K562 (cell line): ENCODE measurements around the gene SNU13. TPM values are rescaled to one million over a fixed set of nuclear protein-coding genes. Genes with fewer than 3 reads are reported as not detected.
A peak's percentile ranks its signal among the peaks of the same experiment; 100 is the strongest.

ENCODE experiments used
- ADNP ChIP-seq: fragments of 200-800 bp; sonication (Bioruptor generic); IDR thresholded peaks from 2 replicates; pipeline ENCODE4 v1.6.1; 2016; ENCODE audit warnings: missing genetic modification characterization, missing compliant biosample characterization
- C11orf30 ChIP-seq: fragments of 450-650 bp; IDR thresholded peaks from 2 replicates; pipeline ENCODE4 v1.6.1; 2016; ENCODE audit warnings: low read depth, mild to moderate bottlenecking
- CBFB ChIP-seq: sonication (generic); formaldehyde crosslinking; IDR thresholded peaks from 2 replicates; pipeline ENCODE4 v1.4.0; 2020; ENCODE audit warnings: mild to moderate bottlenecking, missing genetic modification reagents
- CREB1 ChIP-seq, 2 experiments: sonication (generic) in 1 of 2; formaldehyde crosslinking in 1 of 2; IDR thresholded peaks; 2 replicates each; pipeline versions ENCODE4 v1.6.1 to v1.8.0; 2012 to 2022; ENCODE audit warnings: inconsistent platforms in 1 of 2, mild to moderate bottlenecking in 1 of 2, missing genetic modification reagents in 1 of 2, moderate library complexity in 1 of 2
- FOSL1 ChIP-seq: fragments of 200-800 bp; sonication (Bioruptor generic); conservative IDR thresholded peaks from 2 replicates; pipeline ENCODE4 v1.6.1; 2016; ENCODE audit warnings: missing genetic modification characterization, missing compliant biosample characterization
- L3MBTL2 ChIP-seq: fragments of 450-650 bp; IDR thresholded peaks from 2 replicates; pipeline ENCODE4 v1.6.1; 2016; ENCODE audit warnings: mild to moderate bottlenecking, moderate library complexity
- MAFF ChIP-seq: IDR thresholded peaks from 2 replicates; pipeline ENCODE4 v1.6.1; 2012; ENCODE audit warnings: low read length, improper control_type of control experiment
- NFE2 ChIP-seq: IDR thresholded peaks from 2 replicates; pipeline ENCODE4 v1.6.1; 2014; ENCODE audit warnings: antibody characterized with exemption, low read depth
- POLR2A ChIP-seq: fragments of 450-650 bp; conservative IDR thresholded peaks from 2 replicates; pipeline ENCODE4 v1.6.1; 2016
- SMARCC2 ChIP-seq: fragments of 450-650 bp; IDR thresholded peaks from 2 replicates; pipeline ENCODE4 v1.6.1; 2017; ENCODE audit warnings: antibody characterized with exemption, moderate library complexity, mild to moderate bottlenecking, low read depth
- ZNF436 ChIP-seq: fragments of 250-450, 450-650 bp; sonication (Bioruptor Pico); formaldehyde crosslinking; IDR thresholded peaks from 2 replicates; pipeline ENCODE4 v1.7.0; 2020; ENCODE audit warnings: mild to moderate bottlenecking
- polyA plus RNA-seq, 8 experiments: library from polyadenylated mRNA; depleted of rRNA in 4 of 8; stranded (reverse) in 5 of 8; unstranded in 3 of 8; fragments of >200 nt; fragmentation: Nextera tagmentation in 2 of 8; fragmentation: Illumina TruSeq in 1 of 8; extraction: Ambion mirVana in 2 of 8; extraction: Trizol in 1 of 8; gene quantifications; 2 replicates each; pipeline versions ENCODE4 v1.2.1 to v1.2.3, GENCODE V29; 2011 to 2014; ENCODE audit warnings: inconsistent platforms in 1 of 8, missing spikeins in 1 of 8
- total RNA-seq, 7 experiments: library from RNA; depleted of rRNA in 6 of 7; stranded (reverse); fragments of >200 nt in 6 of 7; fragmentation: Illumina TruSeq in 2 of 7; extraction: Trizol in 2 of 7; gene quantifications; 2 replicates each; pipeline versions ENCODE4 v1.2.1 to v1.2.3, GENCODE V29; 2011 to 2021; ENCODE audit warnings: low replicate concordance in 1 of 7
- TF ChIP-seq, protein P1 (sequence below), 2 experiments: fragments of 450-650 bp; conservative IDR thresholded peaks; 2 replicates each; pipeline ENCODE4 v1.6.1; 2017; ENCODE audit warnings: mild to moderate bottlenecking in 2 of 2, moderate library complexity in 2 of 2
- TF ChIP-seq, protein P2 (sequence below): fragments of 250-450 bp; sonication (Bioruptor Pico); IDR thresholded peaks from 2 replicates; pipeline ENCODE4 v1.6.1; 2021; ENCODE audit warnings: mild to moderate bottlenecking
- TF ChIP-seq, protein P3 (sequence below): fragments of 200-400 bp; formaldehyde crosslinking; IDR thresholded peaks from 2 replicates; pipeline ENCODE4 v1.6.1; 2017; ENCODE audit warnings: mild to moderate bottlenecking, low read depth, low read length, moderate library complexity
- TF ChIP-seq, protein P4 (sequence below), 2 experiments: IDR thresholded peaks; 2 replicates each; pipeline ENCODE4 v1.6.1; 2012; ENCODE audit warnings: improper control_type of control experiment in 2 of 2, low read depth in 2 of 2, low read length in 2 of 2, borderline replicate concordance in 1 of 2
- TF ChIP-seq, protein P5 (sequence below), 2 experiments: fragments of 450-650 bp in 1 of 2; sonication (generic) in 1 of 2; formaldehyde crosslinking in 1 of 2; IDR thresholded peaks in 1 of 2; conservative IDR thresholded peaks in 1 of 2; 2 replicates each; pipeline versions ENCODE4 v1.6.1 to v1.8.1; 2016 to 2023; ENCODE audit warnings: mild to moderate bottlenecking in 2 of 2, moderate library complexity in 2 of 2, inconsistent platforms in 1 of 2, missing genetic modification reagents in 1 of 2
- TF ChIP-seq, protein P6 (sequence below): IDR thresholded peaks from 2 replicates; pipeline ENCODE4 v1.6.1; 2012; ENCODE audit warnings: low read depth, low read length, improper control_type of control experiment, borderline replicate concordance

SNU13 gene
- total and polyA plus RNA-seq, 9 of the 15 experiments (the other 6 are each of a cell fraction or from before 2014, with no cell fraction given): 185 to 981 (median 283) TPM

DNA sequence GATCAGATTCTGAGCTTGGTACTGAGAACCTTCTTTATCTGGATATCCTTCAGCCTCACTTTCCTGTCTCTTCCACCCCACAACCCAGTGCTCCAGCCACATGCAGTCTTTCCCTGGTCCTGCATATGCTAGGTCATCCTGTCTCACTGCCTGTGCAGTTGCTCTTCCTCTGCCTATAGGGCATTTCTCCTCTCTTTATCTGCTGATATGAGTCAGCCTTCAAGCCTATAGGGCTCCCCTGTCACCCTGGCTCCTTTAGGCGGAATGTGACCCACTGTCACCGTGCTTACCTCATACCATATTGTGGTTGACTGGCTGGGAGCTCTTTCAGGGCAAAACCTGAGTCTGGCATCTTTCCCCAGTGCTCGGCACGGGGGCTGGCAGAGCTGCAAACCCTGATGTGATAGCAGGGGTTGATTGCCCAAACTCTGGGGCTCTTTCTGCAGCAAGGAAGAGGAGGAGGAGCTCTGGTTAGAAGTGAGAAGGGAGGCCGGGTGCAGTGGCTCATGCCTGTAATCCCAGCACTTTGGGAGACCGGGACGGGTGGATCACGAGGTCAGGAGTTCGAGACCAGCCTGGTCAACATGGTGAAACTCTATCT, 36.9 kb upstream of the SNU13 start (continued):
- TF ChIP-seq, protein P1, sequence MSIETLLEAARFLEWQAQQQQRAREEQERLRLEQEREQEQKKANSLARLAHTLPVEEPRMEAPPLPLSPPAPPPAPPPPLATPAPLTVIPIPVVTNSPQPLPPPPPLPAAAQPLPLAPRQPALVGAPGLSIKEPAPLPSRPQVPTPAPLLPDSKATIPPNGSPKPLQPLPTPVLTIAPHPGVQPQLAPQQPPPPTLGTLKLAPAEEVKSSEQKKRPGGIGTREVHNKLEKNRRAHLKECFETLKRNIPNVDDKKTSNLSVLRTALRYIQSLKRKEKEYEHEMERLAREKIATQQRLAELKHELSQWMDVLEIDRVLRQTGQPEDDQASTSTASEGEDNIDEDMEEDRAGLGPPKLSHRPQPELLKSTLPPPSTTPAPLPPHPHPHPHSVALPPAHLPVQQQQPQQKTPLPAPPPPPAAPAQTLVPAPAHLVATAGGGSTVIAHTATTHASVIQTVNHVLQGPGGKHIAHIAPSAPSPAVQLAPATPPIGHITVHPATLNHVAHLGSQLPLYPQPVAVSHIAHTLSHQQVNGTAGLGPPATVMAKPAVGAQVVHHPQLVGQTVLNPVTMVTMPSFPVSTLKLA (conservative IDR thresholded peaks at IDR 0.05): 0 out of 4 replicates have a peak, but pooled peaks of 1 of the 2 experiments have one; percentile 32
- TF ChIP-seq ZNF436 (CRISPR knock-in tag): no peak
- peak; percentile 58; the same call in 1 of the 2 replicates for TF ChIP-seq MAFF
- peak; percentile 68 for TF ChIP-seq ADNP
- TF ChIP-seq NFE2: peak; percentile 82
- TF ChIP-seq, protein P2, sequence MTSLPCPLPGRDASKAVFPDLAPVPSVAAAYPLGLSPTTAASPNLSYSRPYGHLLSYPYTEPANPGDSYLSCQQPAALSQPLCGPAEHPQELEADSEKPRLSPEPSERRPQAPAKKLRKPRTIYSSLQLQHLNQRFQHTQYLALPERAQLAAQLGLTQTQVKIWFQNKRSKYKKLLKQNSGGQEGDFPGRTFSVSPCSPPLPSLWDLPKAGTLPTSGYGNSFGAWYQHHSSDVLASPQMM (CRISPR knock-in tag): no peak
- TF ChIP-seq, protein P3, sequence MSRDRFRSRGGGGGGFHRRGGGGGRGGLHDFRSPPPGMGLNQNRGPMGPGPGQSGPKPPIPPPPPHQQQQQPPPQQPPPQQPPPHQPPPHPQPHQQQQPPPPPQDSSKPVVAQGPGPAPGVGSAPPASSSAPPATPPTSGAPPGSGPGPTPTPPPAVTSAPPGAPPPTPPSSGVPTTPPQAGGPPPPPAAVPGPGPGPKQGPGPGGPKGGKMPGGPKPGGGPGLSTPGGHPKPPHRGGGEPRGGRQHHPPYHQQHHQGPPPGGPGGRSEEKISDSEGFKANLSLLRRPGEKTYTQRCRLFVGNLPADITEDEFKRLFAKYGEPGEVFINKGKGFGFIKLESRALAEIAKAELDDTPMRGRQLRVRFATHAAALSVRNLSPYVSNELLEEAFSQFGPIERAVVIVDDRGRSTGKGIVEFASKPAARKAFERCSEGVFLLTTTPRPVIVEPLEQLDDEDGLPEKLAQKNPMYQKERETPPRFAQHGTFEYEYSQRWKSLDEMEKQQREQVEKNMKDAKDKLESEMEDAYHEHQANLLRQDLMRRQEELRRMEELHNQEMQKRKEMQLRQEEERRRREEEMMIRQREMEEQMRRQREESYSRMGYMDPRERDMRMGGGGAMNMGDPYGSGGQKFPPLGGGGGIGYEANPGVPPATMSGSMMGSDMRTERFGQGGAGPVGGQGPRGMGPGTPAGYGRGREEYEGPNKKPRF: no peak
- TF ChIP-seq POLR2A: 0 out of 2 replicates have a peak, but pooled peaks have one; percentile 37
- TF ChIP-seq CREB1 (IDR thresholded peaks at IDR 0.05): no peak
- peak; percentile 33; the same call in 1 of the 2 replicates for TF ChIP-seq CREB1 (CRISPR knock-in tag; IDR thresholded peaks at IDR 0.05)
- TF ChIP-seq, protein P4, sequence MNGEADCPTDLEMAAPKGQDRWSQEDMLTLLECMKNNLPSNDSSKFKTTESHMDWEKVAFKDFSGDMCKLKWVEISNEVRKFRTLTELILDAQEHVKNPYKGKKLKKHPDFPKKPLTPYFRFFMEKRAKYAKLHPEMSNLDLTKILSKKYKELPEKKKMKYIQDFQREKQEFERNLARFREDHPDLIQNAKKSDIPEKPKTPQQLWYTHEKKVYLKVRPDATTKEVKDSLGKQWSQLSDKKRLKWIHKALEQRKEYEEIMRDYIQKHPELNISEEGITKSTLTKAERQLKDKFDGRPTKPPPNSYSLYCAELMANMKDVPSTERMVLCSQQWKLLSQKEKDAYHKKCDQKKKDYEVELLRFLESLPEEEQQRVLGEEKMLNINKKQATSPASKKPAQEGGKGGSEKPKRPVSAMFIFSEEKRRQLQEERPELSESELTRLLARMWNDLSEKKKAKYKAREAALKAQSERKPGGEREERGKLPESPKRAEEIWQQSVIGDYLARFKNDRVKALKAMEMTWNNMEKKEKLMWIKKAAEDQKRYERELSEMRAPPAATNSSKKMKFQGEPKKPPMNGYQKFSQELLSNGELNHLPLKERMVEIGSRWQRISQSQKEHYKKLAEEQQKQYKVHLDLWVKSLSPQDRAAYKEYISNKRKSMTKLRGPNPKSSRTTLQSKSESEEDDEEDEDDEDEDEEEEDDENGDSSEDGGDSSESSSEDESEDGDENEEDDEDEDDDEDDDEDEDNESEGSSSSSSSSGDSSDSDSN (IDR thresholded peaks at IDR 0.05; ENCODE audit: borderline replicate concordance in 1 of 2, low read depth in 2 of 2, low read length in 2 of 2): peak; percentile 43 to 82; a peak in 2 of 4 replicates
- TF ChIP-seq FOSL1 (tag): peak; percentile 91
- 0 out of 2 replicates have a peak, but pooled peaks have one; percentile 36 for TF ChIP-seq L3MBTL2
- TF ChIP-seq, protein P5, sequence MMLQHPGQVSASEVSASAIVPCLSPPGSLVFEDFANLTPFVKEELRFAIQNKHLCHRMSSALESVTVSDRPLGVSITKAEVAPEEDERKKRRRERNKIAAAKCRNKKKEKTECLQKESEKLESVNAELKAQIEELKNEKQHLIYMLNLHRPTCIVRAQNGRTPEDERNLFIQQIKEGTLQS (IDR thresholded peaks at IDR 0.05): peak; percentile 90
- TF ChIP-seq, protein P5 (CRISPR knock-in tag; conservative IDR thresholded peaks at IDR 0.05): no peak; the same call in 1 of the 2 replicates
- 0 out of 2 replicates have a peak, but pooled peaks have one; percentile 29 for TF ChIP-seq SMARCC2
- peak; percentile 84 for TF ChIP-seq C11orf30
- no peak for TF ChIP-seq CBFB (CRISPR knock-in tag)
- TF ChIP-seq, protein P6, sequence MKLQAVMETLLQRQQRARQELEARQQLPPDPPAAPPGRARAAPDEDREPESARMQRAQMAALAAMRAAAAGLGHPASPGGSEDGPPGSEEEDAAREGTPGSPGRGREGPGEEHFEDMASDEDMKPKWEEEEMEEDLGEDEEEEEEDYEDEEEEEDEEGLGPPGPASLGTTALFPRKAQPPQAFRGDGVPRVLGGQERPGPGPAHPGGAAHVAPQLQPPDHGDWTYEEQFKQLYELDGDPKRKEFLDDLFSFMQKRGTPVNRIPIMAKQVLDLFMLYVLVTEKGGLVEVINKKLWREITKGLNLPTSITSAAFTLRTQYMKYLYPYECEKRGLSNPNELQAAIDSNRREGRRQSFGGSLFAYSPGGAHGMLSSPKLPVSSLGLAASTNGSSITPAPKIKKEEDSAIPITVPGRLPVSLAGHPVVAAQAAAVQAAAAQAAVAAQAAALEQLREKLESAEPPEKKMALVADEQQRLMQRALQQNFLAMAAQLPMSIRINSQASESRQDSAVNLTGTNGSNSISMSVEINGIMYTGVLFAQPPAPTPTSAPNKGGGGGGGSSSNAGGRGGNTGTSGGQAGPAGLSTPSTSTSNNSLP: peak; percentile 37; the same call in 1 of the 2 replicates
